GM21447 (cell line): ENCODE results near the gene CEMIP.

ENCODE experiments used
- ATAC-seq: cut with Tn5 transposase; IDR thresholded peaks from one replicate; pipeline ENCODE4 v1.9.1; 2021; ENCODE audit not compliant: unreplicated experiment

Gene CEMIP

DNA sequence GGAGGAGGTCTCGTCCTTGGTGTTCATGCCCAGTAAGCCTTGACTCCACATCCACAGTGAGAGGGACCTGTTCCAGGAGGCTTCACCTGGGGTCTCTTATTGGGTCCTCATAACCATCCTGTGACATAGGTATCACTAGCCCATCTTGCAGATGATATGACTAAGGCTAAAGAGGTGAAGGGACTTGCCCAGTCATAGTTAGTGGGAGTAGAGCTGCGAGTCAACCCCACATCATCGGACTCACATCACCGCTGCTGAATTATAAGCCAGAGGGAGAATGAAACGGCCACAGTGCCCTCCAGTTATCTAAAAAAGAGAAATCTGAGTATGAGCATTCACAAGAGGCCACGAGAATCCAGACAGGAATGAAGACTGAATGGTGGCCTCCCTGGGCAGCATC is 144.5 kb downstream of the CEMIP start:
- no peak for ATAC-seq

DNA sequence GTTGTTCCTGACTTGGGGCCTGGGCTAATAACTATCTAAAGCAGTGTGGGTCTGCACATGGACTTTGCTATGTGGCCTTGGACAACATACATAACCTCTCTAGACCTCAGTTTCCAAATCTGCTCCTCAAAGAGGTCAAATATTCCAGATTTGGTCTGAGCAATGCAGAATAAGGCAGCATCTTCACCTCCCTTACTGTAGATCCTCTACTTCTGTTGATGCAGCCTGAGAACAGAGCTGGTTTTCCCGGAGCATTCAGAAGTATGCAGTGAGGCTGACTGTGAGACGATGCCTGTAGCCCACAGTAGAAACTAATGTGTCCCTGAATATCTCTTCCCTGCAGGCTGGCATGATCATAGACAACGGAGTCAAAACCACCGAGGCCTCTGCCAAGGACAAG is 145.1 kb downstream of the CEMIP start:
- no peak for ATAC-seq

DNA sequence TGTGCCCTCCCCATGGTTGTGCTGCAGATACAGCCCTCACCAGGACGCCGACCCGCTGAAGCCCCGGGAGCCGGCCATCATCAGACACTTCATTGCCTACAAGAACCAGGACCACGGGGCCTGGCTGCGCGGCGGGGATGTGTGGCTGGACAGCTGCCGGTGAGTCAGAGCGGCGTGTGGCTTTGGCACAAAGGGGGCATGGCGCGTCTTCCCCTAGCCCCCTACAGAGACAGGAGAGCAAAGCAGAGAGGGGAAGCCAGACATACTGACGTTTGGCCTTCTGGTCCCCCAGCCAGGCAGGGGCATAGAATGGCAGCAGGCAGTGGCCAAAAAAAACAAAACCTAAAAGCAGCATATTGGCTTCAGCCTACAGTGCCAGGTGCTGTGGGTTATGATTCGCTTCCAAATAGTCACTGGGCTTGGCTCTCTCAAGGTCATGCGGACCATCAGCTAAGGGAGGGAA is 146.5 kb downstream of the CEMIP start:
- ATAC-seq = no peak

DNA sequence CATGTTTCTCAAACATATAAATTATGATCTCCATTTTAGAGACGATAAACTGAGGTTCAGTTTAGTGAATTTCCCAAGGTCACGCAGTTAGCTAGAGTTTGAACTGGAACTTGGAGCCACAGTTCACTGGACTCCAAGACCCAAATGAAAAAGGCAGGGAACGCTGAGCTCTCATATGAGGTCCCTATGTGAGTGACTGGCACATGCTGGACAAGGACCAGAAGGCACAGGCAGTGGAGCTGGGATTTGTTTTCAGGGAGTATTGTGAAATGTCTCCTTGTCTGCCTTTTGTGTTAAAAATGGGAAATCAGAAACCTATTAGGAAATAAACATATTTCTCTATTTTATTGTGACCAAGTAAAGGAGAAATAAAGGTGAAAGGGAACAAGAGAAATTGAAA is 147.0 kb downstream of the CEMIP start:
- no peak for ATAC-seq

DNA sequence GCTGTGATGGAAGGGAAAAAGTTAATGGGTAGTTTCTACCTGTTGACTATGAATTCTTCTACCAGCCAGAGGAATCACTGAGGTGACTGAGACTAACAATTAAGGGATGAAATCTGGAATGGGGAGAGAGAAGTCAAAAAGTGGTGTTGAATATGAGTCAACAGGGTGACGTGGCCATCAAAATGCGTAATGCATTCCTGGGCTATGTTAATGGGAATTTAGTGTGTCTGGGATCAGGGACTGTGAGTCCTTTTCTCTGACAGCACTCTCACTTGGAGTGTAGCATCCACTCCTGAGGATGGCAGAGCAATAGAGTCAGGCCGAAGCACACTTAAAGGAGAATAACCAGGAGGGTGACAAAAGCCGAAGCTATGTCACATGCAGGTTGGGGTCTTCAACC is 150.1 kb downstream of the CEMIP start:
- ATAC-seq = no peak

DNA sequence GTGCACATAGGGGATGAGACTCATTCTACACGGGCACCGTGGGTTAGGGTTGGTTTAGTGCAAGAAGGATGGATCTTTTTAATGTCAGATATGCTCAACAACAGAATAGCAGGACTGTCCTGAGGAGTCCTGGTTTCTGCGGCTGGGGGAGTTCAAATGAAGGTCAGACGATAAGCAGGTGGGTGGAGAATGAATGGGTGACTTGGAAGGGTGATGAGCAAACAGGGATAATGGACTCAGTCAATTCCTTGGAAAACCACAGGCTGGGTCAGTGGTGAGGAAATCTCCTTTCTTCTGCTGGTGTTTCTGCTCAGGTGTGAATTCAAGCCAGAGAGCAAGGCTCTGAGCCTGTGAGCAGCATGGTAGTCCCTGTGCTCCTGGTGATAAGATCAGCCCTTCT is 150.5 kb downstream of the CEMIP start:
- no peak for ATAC-seq

DNA sequence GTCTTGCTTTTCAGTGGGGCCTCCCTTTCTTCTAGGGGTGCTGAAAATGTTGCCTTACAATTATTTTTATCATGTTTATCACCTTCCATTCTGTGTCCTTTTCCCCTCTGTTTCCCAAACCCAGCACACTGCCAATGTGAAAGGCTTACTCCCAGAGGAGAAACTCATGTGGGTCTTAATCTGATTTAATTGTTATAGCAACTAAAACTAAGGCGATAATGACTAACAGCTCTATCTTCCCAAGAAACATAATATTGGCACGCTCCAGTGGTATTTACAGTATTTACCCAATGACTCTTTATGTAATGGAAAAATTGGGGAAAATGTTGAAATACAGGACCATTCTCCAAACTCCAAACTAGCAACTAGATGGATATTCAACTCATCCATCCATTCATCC is 152.0 kb downstream of the CEMIP start:
- ATAC-seq = no peak

DNA sequence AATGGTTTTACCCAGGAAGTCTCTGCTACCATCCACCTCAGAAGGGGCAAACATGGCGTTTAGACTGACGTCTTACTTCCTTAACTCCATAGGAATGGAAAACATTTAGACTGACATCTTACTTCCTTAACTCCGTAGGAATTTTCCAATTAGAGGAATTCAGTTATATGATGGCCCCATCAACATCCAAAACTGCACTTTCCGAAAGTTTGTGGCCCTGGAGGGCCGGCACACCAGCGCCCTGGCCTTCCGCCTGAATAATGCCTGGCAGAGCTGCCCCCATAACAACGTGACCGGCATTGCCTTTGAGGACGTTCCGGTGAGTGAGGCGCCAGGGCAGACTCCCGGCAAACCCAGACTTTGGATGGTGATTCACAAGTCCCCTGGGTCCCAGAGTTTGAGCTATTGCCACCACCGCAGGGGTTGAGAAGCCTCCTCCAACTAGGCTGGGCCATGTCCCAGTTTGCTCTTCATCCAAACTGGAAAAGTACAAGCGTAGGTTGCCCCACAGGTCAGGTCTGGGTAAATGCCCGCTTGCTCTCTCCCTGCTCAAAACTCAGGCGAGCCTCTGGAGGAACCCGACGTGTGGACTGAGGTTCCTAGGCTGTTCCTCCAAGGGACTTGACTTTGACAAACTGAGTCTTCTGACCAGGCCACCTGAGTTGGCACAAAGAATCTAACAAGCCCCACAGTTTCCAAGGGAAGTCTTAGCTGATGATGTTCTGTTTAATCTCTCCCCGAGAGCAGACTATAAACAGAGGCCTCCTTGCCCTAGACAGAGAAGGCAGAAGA is 152.7 kb downstream of the CEMIP start:
- ATAC-seq = no peak

DNA sequence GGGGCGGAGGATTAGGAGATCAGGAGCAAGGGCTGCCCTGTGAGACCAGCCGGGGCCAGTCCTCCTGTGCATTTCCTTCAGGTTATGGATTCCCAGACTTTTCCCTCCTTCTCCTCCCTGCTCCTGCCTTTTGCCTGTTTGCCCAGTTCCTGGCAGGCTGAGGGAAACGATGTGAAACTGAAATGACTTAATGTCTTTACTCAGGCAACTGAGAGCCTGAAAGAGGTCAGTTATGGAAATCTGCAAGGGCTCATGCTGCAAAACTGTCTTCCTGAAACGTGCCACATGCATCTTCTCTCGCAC is 153.3 kb downstream of the CEMIP start:
- ATAC-seq = no peak

DNA sequence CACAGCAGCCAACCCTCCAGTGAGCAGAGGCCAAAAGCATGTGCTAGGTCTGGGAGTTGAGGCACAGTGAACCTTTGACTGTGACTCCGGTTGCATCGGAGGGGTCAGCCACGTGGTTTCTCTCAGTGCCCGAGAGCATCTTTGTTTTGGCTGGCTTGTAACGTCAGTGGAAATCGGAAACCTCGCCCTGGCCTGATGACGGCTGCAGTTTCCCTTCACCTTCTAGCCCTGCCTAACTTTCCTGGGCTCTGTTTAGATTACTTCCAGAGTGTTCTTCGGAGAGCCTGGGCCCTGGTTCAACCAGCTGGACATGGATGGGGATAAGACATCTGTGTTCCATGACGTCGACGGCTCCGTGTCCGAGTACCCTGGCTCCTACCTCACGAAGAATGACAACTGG is 153.8 kb downstream of the CEMIP start:
- ATAC-seq = no peak

DNA sequence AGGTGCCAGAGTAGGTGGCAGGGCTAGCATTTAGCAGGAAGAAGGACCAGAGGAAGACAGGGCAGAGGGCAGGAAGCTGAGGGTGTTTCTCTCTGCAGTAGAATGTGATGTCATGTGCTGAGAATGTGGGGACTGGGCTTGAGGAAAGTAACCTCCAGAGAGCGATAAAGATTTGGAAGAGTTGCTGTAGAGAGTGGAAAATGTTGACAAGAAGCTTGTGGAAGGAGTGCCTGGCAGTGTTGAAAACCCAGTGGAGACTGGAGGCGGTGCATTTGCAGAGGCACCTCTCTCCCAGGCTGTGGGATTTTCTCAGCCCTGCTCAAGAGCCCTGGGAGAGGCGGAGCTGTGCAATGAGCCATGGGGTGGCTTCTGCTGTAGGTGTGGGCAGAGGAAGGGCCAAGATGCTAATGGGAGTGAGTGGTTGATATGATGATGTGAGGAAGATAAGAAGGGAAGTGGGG is 155.6 kb downstream of the CEMIP start:
- no peak for ATAC-seq

DNA sequence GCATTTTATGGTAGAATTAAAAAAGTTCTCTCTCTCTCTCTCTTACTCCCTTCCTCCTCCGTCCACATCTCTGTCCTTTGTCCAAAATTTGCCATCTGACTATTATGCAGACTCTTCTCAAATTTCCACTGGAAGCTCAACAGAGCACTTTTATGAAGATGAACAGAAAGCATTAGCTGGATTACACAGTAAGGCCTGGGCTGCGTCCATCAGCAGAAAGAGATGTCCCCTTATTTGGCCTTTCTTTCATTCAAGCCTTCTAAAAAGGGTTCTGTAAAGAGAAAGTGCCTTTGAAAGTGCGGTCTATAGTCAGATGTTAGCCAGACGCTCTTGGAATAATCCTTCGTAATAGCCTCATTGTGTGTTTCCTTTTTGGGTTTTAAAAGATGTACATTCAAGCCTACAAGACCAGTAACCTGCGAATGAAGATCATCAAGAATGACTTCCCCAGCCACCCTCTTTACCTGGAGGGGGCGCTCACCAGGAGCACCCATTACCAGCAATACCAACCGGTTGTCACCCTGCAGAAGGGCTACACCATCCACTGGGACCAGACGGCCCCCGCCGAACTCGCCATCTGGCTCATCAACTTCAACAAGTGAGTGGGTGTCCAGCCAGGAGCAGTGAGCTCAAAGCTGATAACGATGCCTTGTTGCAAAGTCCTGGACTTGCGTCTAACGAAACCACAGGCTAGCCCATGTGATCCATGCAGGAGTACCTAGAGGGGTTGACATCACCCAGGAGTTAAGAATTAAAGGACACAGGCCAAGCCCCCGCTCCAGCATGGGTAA is 157.3 kb downstream of the CEMIP start:
- no peak for ATAC-seq

DNA sequence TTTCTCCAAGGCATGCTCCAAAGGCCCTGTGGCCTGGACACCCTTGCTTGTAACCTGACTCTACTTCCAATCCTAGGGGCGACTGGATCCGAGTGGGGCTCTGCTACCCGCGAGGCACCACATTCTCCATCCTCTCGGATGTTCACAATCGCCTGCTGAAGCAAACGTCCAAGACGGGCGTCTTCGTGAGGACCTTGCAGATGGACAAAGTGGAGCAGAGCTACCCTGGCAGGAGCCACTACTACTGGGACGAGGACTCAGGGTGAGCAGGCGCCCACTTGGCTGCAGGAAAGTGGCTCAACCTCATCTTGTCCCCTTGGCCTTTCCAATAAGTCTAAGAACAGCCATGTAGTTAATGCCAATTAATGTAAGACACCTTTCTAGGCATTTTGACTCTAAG is 158.5 kb downstream of the CEMIP start:
- no peak for ATAC-seq

DNA sequence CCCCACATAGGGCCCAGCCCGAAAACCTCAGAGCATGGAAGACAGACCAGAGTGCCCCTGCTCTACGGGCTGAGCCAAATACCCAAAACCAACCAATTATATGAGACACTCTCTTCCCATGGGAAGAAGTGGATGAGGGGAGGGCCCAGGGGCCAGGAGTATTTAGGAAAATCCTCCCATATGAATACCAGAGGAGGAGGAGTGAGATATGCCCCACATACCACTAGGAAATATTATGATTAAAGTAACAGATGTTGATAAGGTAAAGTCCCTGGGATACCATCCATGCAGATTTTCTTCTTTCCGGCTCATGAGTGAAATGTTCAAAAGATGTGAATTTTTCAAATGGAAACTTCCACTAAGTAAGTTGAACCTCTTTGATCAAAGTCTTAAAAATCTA is 160.0 kb downstream of the CEMIP start:
- no peak for ATAC-seq

DNA sequence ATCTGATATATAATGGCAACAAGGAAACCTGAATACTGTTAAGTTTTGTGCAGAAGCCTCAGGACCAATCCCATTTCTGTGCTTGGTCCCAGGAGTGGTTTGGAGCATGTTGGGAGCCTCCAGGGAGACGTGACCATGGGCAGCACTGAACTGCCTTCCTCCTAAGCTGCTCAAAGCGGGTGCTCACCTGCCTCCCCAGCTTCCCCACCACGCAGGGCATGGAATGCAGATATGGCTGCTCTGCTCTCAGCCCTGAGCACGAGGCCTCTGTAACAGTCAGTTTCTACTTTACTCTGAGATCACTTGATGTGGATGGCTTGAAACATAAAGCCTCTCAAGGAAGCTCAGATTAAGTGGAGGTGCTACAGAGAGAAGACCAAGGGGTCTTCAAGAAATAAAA is 161.2 kb downstream of the CEMIP start:
- no peak for ATAC-seq

DNA sequence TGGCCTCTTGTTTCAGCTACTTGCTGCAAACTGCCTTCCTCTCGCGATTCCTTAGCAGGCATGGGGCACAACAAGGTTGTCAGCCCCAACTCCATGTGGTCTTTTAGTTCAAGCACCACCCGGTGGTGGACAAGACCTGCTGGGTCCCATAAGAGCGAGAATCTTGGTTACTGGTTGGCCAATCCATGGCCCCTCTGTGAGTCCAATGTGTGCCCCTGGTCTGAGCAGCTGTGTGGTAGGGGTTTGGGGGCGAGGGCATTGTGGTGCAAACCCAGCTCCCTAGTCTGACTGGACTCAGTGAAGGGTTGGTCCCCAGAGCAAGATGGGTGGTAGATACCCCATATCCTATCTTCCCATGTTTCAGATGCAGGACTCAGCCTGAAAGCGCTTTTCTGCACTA is 161.7 kb downstream of the CEMIP start:
- ATAC-seq = no peak

DNA sequence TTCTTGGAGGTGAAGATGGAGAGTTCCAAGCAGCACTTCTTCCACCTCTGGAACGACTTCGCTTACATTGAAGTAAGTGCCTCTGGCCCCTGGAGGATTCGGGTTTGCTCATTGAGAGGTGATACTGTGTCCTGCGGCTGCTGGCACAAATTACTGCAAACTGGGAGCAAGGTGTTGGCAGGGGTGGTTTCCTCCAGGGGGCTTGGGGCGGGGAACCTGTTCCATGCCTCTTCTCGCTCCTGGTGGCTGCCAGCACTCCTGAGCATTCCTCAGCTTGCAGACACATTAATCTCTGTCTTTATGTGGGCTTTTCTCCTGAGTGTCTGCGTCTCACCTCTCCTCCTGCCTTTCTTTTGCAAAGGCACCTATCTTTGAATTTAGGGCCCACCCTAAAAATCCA is 163.1 kb downstream of the CEMIP start:
- no peak for ATAC-seq

DNA sequence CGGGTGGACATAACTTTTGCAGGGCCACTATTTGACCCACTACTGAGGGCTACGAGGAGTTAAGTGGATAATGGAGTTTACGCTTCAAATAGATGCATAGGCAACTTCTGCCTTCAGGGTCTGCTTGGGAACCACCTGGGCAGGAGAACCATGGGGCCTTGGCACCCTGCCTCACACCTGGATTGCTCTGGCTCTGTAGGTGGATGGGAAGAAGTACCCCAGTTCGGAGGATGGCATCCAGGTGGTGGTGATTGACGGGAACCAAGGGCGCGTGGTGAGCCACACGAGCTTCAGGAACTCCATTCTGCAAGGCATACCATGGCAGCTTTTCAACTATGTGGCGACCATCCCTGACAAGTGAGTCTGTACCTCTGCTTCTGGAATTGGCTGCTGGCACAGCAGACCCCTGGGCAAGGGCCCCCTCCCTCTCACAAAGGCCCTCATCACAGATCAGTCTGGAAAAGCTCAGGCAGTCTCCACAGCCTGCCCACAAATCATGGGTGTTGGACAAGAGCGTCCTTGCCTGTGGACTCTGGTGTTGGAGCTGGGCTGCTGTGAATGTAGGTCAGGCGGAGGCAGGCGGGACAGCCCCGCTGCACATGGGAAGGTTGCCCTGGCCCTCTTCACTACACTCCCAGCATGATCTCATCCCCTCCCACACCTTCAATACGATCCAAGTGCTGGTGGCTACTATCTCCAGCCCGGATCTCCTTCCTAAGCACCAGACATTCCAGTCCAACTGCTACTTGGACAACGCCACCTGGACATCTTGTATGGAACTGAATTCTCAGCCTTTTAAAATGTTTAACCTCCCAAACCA is 163.8 kb downstream of the CEMIP start:
- ATAC-seq = no peak

DNA sequence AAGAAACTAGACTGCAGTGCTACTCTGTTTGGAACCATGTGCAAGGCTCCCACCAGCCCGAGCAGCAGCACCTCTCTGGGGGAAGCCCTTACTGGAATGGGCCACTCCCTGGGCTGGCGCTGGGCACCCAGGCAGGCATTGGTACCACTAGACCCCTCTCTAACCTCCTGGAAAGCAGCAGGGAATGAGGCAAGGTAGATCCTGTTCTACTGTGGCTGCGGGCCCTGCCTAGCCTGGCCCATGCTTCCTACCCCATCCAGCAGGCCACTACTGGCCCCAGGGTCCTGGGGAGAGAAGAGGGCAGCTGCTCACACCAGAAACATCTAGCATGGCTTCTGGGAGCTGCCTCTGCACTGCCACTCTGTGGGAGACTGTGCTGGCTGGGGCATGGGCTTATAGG is 165.6 kb downstream of the CEMIP start:
- no peak for ATAC-seq

DNA sequence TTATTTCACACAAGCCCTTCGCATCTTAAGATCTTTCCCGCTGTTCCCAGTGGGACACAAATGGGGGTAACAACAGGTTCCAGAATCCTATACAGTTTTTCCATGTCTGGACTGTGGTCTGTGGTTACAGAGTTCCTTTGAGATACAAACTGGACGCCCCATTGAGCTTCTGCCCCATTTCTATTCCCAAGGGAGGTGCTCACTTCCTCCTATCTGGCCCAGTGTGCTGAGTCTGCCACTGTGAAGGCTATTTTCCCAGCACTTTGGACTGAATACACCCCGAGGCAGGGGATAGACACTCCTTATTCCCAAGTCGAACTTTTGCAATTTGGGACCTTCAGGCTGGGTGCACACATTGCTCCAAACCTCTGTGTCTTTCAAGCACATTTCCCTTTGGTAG is 166.4 kb downstream of the CEMIP start:
- ATAC-seq = no peak

DNA sequence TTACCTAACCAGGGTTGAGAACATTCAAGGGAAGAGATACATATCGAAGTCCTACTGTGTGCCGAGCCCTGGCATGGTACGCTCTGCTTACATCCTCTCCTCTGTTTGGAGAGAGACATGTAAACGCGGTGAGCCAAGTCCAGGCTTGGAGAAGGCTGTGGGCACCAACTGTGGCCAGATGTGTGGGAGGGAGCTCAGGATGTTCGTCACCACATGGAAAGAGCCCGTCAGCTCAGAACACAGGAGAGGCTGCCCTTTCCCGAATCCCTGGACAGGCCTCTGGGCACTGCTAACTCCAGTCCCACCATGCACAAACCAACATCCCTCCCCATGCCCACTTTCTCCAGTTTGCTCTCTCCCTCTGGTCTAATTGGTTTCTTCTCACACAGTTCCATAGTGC is 167.4 kb downstream of the CEMIP start:
- no peak for ATAC-seq
